ENCODE results near the gene KHDC4.

KHDC4 gene

DNA sequence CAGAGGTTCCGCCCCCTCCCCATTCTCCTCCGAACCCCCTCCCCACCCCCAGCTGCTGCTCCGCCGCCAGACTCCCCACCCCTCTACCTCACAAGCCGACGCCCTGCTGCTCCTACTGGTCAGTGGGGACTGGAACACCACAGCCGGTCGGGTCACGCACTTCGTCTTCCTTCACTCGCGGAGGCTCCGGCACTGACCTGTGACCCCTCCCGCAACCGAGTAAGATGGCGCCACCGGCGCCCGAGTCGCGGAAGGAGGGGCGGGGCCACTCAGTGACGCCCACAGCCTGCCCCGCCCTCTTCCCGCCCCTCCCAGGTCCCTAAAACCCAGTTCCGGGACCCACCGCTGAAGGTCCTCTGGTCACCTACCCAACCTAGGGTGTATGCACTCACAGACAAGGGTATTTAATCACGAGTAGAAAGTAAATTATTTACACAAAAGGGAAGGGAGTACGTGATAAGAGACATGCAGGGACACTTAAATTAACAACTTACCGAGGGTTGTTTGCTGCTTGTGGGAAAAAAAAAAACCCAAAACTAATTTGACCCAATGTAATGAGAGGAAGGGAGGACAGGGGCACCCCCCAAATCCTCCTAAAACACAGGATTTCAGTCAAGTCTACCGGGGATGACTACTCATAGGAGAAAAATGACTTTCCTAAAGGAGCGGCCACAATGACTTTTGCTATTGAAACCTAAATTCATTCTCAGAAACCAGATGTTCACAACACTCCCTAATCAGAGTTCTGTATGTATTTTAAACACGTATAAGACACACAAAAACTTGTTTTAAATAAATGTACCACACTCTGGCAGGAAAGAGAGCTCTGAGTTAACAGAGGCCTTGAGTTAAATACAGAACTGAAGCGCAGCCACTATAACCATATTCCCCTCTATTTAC lies 22.8 kb downstream of the KHDC4 start, which contains the start of gene RIT1 (continued):
- TF ChIP-seq, protein P1, sequence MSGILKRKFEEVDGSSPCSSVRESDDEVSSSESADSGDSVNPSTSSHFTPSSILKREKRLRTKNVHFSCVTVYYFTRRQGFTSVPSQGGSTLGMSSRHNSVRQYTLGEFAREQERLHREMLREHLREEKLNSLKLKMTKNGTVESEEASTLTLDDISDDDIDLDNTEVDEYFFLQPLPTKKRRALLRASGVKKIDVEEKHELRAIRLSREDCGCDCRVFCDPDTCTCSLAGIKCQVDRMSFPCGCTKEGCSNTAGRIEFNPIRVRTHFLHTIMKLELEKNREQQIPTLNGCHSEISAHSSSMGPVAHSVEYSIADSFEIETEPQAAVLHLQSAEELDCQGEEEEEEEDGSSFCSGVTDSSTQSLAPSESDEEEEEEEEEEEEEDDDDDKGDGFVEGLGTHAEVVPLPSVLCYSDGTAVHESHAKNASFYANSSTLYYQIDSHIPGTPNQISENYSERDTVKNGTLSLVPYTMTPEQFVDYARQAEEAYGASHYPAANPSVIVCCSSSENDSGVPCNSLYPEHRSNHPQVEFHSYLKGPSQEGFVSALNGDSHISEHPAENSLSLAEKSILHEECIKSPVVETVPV (CRISPR knock-in tag; IDR thresholded peaks at IDR 0.05), result no peak
- no peak for TF ChIP-seq SNAI2 (CRISPR knock-in tag; IDR thresholded peaks at IDR 0.05)
- no peak for TF ChIP-seq CSDC2 (CRISPR knock-in tag; IDR thresholded peaks at IDR 0.05)
- no peak for TF ChIP-seq ZNF8 (CRISPR knock-in tag; IDR thresholded peaks at IDR 0.05)

DNA sequence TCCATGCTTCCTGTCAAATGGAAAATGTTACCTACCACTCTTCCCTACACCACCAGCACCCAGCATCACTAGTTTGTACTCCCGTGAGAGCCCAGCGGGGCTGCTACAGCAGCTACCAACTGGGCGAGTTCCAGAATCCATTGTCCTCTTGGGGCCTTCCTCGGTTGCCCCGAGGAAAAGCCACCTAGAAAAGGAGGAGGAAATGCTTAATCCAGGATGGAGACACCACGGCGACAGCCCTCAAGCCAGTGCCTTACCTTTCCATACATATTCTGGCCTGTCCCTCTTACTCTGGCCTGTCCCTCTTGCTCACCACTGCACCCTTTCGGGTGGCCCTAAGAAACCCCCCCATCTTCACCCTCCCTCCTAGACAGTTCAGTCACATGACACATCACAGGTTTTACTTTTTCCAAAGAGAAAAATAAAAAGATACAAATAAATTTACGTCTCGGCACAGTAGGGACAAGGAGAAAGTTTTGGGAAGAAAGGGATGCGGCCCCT lies 23.5 kb downstream of the KHDC4 start:
- TF ChIP-seq, protein P2, sequence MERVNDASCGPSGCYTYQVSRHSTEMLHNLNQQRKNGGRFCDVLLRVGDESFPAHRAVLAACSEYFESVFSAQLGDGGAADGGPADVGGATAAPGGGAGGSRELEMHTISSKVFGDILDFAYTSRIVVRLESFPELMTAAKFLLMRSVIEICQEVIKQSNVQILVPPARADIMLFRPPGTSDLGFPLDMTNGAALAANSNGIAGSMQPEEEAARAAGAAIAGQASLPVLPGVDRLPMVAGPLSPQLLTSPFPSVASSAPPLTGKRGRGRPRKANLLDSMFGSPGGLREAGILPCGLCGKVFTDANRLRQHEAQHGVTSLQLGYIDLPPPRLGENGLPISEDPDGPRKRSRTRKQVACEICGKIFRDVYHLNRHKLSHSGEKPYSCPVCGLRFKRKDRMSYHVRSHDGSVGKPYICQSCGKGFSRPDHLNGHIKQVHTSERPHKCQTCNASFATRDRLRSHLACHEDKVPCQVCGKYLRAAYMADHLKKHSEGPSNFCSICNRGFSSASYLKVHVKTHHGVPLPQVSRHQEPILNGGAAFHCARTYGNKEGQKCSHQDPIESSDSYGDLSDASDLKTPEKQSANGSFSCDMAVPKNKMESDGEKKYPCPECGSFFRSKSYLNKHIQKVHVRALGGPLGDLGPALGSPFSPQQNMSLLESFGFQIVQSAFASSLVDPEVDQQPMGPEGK (CRISPR knock-in tag; IDR thresholded peaks at IDR 0.05; ENCODE audit: borderline replicate concordance), result no peak
- TF ChIP-seq ZNF70 (CRISPR knock-in tag; IDR thresholded peaks at IDR 0.05), result no peak
- TF ChIP-seq, protein P3, sequence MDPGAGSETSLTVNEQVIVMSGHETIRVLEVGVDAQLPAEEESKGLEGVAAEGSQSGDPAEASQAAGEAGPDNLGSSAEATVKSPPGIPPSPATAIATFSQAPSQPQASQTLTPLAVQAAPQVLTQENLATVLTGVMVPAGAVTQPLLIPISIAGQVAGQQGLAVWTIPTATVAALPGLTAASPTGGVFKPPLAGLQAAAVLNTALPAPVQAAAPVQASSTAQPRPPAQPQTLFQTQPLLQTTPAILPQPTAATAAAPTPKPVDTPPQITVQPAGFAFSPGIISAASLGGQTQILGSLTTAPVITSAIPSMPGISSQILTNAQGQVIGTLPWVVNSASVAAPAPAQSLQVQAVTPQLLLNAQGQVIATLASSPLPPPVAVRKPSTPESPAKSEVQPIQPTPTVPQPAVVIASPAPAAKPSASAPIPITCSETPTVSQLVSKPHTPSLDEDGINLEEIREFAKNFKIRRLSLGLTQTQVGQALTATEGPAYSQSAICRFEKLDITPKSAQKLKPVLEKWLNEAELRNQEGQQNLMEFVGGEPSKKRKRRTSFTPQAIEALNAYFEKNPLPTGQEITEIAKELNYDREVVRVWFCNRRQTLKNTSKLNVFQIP (CRISPR knock-in tag; IDR thresholded peaks at IDR 0.05; ENCODE audit: borderline replicate concordance, low read depth), result no peak
- TF ChIP-seq, protein P4, sequence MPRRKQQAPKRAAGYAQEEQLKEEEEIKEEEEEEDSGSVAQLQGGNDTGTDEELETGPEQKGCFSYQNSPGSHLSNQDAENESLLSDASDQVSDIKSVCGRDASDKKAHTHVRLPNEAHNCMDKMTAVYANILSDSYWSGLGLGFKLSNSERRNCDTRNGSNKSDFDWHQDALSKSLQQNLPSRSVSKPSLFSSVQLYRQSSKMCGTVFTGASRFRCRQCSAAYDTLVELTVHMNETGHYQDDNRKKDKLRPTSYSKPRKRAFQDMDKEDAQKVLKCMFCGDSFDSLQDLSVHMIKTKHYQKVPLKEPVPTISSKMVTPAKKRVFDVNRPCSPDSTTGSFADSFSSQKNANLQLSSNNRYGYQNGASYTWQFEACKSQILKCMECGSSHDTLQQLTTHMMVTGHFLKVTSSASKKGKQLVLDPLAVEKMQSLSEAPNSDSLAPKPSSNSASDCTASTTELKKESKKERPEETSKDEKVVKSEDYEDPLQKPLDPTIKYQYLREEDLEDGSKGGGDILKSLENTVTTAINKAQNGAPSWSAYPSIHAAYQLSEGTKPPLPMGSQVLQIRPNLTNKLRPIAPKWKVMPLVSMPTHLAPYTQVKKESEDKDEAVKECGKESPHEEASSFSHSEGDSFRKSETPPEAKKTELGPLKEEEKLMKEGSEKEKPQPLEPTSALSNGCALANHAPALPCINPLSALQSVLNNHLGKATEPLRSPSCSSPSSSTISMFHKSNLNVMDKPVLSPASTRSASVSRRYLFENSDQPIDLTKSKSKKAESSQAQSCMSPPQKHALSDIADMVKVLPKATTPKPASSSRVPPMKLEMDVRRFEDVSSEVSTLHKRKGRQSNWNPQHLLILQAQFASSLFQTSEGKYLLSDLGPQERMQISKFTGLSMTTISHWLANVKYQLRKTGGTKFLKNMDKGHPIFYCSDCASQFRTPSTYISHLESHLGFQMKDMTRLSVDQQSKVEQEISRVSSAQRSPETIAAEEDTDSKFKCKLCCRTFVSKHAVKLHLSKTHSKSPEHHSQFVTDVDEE (CRISPR knock-in tag; IDR thresholded peaks at IDR 0.05), result no peak
- TF ChIP-seq ZNF8 (CRISPR knock-in tag; IDR thresholded peaks at IDR 0.05), result no peak
- no peak for TF ChIP-seq ZFP30 (CRISPR knock-in tag; IDR thresholded peaks at IDR 0.05)
- no peak for TF ChIP-seq ARNTL (CRISPR knock-in tag; IDR thresholded peaks at IDR 0.05; ENCODE audit: borderline replicate concordance, low read depth)
- TF ChIP-seq SNAI2 (CRISPR knock-in tag; IDR thresholded peaks at IDR 0.05), result no peak
- no peak for TF ChIP-seq ZNF565 (CRISPR knock-in tag; conservative IDR thresholded peaks at IDR 0.05; ENCODE audit: low read depth)
- no peak for TF ChIP-seq OSR1 (CRISPR knock-in tag; IDR thresholded peaks at IDR 0.05)
- TF ChIP-seq BACH2 (CRISPR knock-in tag; IDR thresholded peaks at IDR 0.05; ENCODE audit: borderline replicate concordance), result no peak
- TF ChIP-seq, protein P1 (CRISPR knock-in tag; IDR thresholded peaks at IDR 0.05), result no peak
- no peak for TF ChIP-seq ESRRG (CRISPR knock-in tag; IDR thresholded peaks at IDR 0.05)
- TF ChIP-seq, protein P5, sequence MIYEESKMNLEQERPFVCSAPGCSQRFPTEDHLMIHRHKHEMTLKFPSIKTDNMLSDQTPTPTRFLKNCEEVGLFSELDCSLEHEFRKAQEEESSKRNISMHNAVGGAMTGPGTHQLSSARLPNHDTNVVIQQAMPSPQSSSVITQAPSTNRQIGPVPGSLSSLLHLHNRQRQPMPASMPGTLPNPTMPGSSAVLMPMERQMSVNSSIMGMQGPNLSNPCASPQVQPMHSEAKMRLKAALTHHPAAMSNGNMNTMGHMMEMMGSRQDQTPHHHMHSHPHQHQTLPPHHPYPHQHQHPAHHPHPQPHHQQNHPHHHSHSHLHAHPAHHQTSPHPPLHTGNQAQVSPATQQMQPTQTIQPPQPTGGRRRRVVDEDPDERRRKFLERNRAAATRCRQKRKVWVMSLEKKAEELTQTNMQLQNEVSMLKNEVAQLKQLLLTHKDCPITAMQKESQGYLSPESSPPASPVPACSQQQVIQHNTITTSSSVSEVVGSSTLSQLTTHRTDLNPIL (CRISPR knock-in tag; IDR thresholded peaks at IDR 0.05; ENCODE audit: low read depth), result no peak
- TF ChIP-seq TOX (CRISPR knock-in tag; IDR thresholded peaks at IDR 0.05; ENCODE audit: borderline replicate concordance), result no peak
- TF ChIP-seq TCF4 (CRISPR knock-in tag; IDR thresholded peaks at IDR 0.05; ENCODE audit: borderline replicate concordance), result no peak
- TF ChIP-seq RARB (CRISPR knock-in tag; IDR thresholded peaks at IDR 0.05), result no peak
- no peak for TF ChIP-seq PPARA (CRISPR knock-in tag; IDR thresholded peaks at IDR 0.05; ENCODE audit: borderline replicate concordance)
- no peak for TF ChIP-seq ISL1 (CRISPR knock-in tag; IDR thresholded peaks at IDR 0.05)
- peak; percentile 72 for ATAC-seq

Data from SK-N-SH treated with all-trans-retinoic acid at 6 μM for 48 hours (cell line).